Vagina (tissue), 2 donors: ENCODE data around the gene AAGAB. TPM values are rescaled to one million over a fixed set of nuclear protein-coding genes. Genes with fewer than 3 reads are reported as not detected.
"Not testable (repeated sequence)": the region's sequence is repeated elsewhere in the genome, so short reads cannot be mapped to it uniquely, and the experiment has no call there.

ENCODE experiments used
- DNase-seq, 2 donors: peaks; one replicate each; pipeline ENCODE4 v3.0.0-alpha.2; 2017; ENCODE audit errors: extremely low spot score in 2 of 2
- H3K27ac ChIP-seq: fragments of 200-600 bp; sonication (generic); one replicate; pipeline ENCODE4 v1.5.1; 2019
- H3K27me3 ChIP-seq: fragments of 200-600 bp; sonication (generic); one replicate; pipeline ENCODE4 v1.5.1; 2019
- H3K36me3 ChIP-seq, 2 donors: fragments of 200-600 bp; sonication (generic); one replicate each; pipeline ENCODE4 v1.5.1; 2017 to 2019
- H3K4me1 ChIP-seq: fragments of 200-600 bp; sonication (generic); one replicate; pipeline ENCODE4 v1.5.1; 2019
- H3K4me3 ChIP-seq, 2 donors: fragments of 200-600 bp; sonication (generic); 1 replicate in 1 of 2; 2 replicates in 1 of 2; pipeline ENCODE4 v1.5.1; 2016 to 2019
- H3K9me3 ChIP-seq: fragments of 200-600 bp; sonication (generic); one replicate; pipeline ENCODE4 v1.5.1; 2019
- POLR2A ChIP-seq, 2 donors: fragments of 450-650 bp; IDR thresholded peaks; one replicate each; pipeline ENCODE4 v1.6.1; 2017; ENCODE audit warnings: antibody characterized with exemption in 2 of 2, mild to moderate bottlenecking in 2 of 2, moderate library complexity in 2 of 2
- POLR2AphosphoS5 ChIP-seq, 2 donors: sonication (generic); formaldehyde crosslinking; IDR thresholded peaks; one replicate each; pipeline ENCODE4 v1.9.0; 2017; ENCODE audit warnings: antibody characterized with exemption in 2 of 2, mild to moderate bottlenecking in 2 of 2, low read depth in 1 of 2; ENCODE audit not compliant: insufficient read depth in 1 of 2
- intact Hi-C: fragments of 100-400 bp; cut with DNase I; formaldehyde crosslinking; loops from one replicate; pipeline ENCODE4 v1.15.1; 2023
- total RNA-seq: library from RNA; depleted of rRNA; stranded (reverse); fragments of >200 nt; gene quantifications from one replicate; pipeline ENCODE4 v1.2.3, GENCODE V29; 2016
- TF ChIP-seq, protein P1 (sequence below), 3 experiments: fragments of 450-650 bp in 2 of 3; fragments of 200-600 bp in 1 of 3; sonication (generic) in 1 of 3; IDR thresholded peaks; one replicate each; pipeline ENCODE4 v1.5.1; 2017 to 2019; ENCODE audit warnings: antibody characterized with exemption in 3 of 3, mild to moderate bottlenecking in 2 of 3, moderate library complexity in 2 of 3

AAGAB gene
- total RNA-seq, 1 donor from 2014 or later = 41.0 TPM

DNA sequence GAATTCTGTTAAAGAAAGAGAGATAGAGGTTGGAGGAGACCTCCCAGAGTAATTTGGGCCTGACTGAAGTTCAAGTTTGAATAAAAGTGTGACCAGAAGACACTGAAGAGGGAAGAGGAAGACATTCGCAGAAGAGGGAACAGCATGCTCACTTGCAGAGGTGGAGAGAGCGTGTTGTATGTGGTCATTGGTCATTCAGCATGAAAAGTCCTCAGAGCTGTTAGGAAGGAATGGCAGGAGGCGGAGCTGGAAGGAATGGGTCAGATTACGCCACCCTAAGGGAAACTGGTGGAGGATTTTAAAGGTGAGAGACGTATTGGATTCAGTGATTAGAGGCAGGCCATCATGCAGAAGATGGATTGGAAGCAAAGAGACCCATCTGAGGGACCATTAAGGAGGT lies 41.7 kb upstream of the AAGAB start:
- intact Hi-C loops = no loop called here
- H3K4me1 ChIP-seq = no peaks in the 10 kb centered on the region

DNA sequence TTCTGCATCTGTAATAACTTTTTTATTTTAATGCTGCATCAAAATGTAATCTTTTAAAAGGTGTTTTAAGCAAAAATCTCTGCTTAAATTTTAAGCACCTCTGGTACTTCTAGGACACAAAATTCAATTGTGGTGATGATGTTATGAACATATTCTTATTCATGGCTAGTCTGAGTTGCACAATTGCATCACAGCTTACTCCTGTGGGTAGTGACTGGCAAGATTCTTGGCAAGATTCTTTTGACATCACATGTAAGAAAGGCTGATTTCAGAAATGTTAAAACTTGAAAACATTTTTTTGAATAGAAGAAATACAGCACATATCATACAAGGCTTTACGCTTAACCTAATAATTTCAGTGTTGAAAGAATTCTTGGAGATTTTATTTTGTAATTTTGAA lies 35.9 kb upstream of the AAGAB start:
- no peak for TF ChIP-seq POLR2A (IDR thresholded peaks at IDR 0.05)
- TF ChIP-seq, protein P1, sequence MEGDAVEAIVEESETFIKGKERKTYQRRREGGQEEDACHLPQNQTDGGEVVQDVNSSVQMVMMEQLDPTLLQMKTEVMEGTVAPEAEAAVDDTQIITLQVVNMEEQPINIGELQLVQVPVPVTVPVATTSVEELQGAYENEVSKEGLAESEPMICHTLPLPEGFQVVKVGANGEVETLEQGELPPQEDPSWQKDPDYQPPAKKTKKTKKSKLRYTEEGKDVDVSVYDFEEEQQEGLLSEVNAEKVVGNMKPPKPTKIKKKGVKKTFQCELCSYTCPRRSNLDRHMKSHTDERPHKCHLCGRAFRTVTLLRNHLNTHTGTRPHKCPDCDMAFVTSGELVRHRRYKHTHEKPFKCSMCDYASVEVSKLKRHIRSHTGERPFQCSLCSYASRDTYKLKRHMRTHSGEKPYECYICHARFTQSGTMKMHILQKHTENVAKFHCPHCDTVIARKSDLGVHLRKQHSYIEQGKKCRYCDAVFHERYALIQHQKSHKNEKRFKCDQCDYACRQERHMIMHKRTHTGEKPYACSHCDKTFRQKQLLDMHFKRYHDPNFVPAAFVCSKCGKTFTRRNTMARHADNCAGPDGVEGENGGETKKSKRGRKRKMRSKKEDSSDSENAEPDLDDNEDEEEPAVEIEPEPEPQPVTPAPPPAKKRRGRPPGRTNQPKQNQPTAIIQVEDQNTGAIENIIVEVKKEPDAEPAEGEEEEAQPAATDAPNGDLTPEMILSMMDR (IDR thresholded peaks at IDR 0.05) = no peak
- Histone ChIP-seq H3K27ac (no peak overlapping the region), H3K9me3 (no peaks in the 10 kb centered on the region), H3K36me3 (no peaks in the 10 kb centered on the region), H3K4me3 (no peak overlapping the region), H3K27me3 (no peaks in the 10 kb centered on the region), H3K4me1 (no peaks in the 10 kb centered on the region)
- intact Hi-C loops = no loop called here
- no peak for DNase-seq

More for the DNA sequence above, 41.7 kb upstream of the AAGAB start:
- Histone ChIP-seq H3K4me3 (no peak overlapping the region), H3K27ac (no peak overlapping the region), H3K9me3 (no peaks in the 10 kb centered on the region), H3K27me3 (no peaks in the 10 kb centered on the region), H3K36me3 (no peaks in the 10 kb centered on the region)
- TF ChIP-seq POLR2AphosphoS5 (IDR thresholded peaks at IDR 0.05; ENCODE audit: insufficient read depth in 1 of 2, low read depth in 1 of 2) = no peak
- DNase-seq = no peak

DNA sequence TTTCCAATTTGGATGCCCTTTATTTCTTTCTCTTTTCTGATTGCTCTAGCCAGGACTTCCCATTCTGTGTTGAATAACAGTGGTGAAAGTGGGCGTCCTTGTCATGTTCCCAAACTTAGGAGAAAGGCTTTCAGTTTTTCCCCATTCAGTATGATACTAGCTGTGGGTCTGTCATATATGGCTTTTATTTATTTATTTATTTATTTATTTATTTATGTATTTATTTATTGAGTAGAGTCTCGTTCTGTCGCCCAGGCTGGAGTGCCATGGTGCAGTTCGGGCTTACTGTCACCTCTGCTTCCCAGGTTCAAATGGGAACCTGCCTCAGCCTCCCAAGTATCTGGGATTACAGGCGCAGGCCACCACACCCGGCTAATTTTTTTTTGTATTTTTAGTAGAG lies 31.9 kb upstream of the AAGAB start:
- H3K9me3 ChIP-seq, H3K27ac ChIP-seq, H3K36me3 ChIP-seq, DNase-seq, H3K27me3 ChIP-seq, intact Hi-C loops, H3K4me3 ChIP-seq, H3K4me1 ChIP-seq: not testable (repeated sequence)

DNA sequence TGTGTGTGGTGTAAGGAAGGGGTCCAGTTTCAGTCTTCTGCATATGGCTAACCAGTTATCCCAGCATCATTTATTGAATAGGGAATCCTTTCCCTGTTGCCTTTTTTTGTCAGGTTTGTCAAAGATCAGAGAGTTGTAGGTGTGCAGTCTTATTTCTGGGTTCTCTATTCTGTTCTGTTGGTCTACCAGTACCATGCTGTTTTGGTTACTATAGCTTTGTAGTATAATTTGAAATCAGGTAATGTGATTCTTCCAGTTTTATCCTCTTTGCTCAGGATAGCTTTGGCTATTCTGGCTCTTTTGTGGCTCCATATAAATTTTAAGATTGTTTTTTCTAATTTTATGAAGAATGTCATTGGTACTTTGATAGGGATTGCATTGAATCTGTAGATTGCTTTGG lies 31.2 kb upstream of the AAGAB start:
- intact Hi-C loops, H3K4me3 ChIP-seq, DNase-seq, H3K9me3 ChIP-seq, H3K36me3 ChIP-seq, H3K27me3 ChIP-seq, H3K27ac ChIP-seq, H3K4me1 ChIP-seq: not testable (repeated sequence)

DNA sequence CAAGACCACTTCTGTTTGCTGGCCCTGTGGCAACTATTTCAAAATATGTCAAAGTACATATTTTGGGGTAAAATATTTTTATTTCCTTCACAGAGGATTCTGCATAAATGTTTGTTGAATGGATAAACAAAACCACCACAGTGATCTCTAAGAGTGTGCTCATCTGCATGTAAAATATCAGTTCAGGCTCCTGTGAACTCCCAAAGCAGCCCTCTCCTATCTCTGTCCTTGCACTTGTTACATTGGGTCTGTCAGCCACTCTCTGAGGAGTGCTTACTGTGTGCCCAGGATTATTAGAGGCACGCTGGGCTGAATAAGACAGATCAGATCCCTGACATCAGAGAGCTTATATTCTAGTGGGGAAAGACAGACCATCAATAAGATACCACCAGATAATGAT lies 27.3 kb upstream of the AAGAB start:
- Histone ChIP-seq H3K27ac (no peak overlapping the region), H3K27me3 (no peaks in the 10 kb centered on the region), H3K4me3 (no peak overlapping the region), H3K4me1 (no peaks in the 10 kb centered on the region), H3K36me3 (no peaks in the 10 kb centered on the region), H3K9me3 (no peaks in the 10 kb centered on the region)
- TF ChIP-seq POLR2AphosphoS5 (IDR thresholded peaks at IDR 0.05; ENCODE audit: insufficient read depth in 1 of 2, low read depth in 1 of 2) (no peak), POLR2A (IDR thresholded peaks at IDR 0.05) (no peak)
- TF ChIP-seq, protein P1 (IDR thresholded peaks at IDR 0.05) = no peak
- intact Hi-C loops = no loop called here
- DNase-seq = no peak

DNA sequence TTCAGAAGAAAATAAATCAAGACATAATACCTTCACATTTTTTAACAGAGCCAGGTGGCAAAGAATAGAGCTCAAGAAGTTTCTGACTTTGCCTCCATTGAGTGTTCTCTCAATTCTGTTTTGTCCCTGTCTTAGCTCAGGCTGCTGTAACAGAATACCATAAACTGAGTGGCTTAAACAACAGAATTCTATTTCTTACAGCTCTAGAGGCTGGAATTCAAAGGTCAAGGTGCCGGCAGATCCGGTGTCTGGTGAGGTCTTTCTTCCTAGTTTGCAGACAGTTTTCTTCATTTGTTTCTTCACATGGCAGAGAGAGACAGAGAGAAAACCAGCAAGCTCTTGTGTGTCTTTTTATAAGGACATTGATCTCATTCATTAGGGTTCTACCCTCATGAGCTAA lies 25.8 kb upstream of the AAGAB start:
- TF ChIP-seq POLR2AphosphoS5 (IDR thresholded peaks at IDR 0.05; ENCODE audit: insufficient read depth in 1 of 2, low read depth in 1 of 2) (no peak), POLR2A (IDR thresholded peaks at IDR 0.05) (no peak)
- TF ChIP-seq, protein P1 (IDR thresholded peaks at IDR 0.05) = no peak
- Histone ChIP-seq H3K27me3 (no peaks in the 10 kb centered on the region), H3K36me3 (no peaks in the 10 kb centered on the region), H3K4me3 (no peak overlapping the region), H3K9me3 (no peaks in the 10 kb centered on the region), H3K27ac (no peak overlapping the region), H3K4me1 (no peaks in the 10 kb centered on the region)
- intact Hi-C loops = no loop called here
- DNase-seq = no peak

DNA sequence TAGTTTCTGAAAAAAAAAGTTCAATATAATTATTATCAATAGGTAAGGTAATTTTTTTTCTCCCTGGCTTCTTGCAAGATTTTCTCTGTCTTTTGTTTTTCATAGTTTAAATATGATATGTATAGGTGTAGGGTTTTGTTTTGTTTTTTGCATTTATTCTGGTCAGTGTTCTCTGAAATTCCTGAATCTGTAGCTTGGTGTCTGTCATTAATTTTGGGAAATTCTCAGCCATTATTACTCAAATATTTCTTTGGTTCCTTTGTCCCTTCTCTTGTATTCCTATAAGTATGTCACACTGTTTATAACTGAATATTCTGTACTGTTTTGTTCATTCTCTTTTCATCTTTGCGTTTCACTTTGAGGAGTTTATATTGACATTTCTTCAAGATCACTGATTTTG lies 22.2 kb upstream of the AAGAB start:
- Histone ChIP-seq H3K9me3 (no peaks in the 10 kb centered on the region), H3K27me3 (no peaks in the 10 kb centered on the region), H3K4me3 (no peak overlapping the region), H3K4me1 (no peaks in the 10 kb centered on the region), H3K27ac (no peak overlapping the region), H3K36me3 (no peaks in the 10 kb centered on the region)
- intact Hi-C loops = no loop called here
- no peak for DNase-seq
- no peak for TF ChIP-seq POLR2AphosphoS5 (IDR thresholded peaks at IDR 0.05; ENCODE audit: insufficient read depth in 1 of 2, low read depth in 1 of 2)
- TF ChIP-seq, protein P1 (IDR thresholded peaks at IDR 0.05) = no peak
- TF ChIP-seq POLR2A (IDR thresholded peaks at IDR 0.05) = no peak
